SK-N-SH (cell line): ENCODE data around the gene WDR46.

ENCODE experiments used
- JUND ChIP-seq: IDR thresholded peaks from 2 replicates; pipeline ENCODE4 v1.4.0; 2012
- RAD21 ChIP-seq: IDR thresholded peaks from 2 replicates; pipeline ENCODE4 v1.6.1; 2012; ENCODE audit warnings: mild to moderate bottlenecking, low read length
- RCOR1 ChIP-seq: fragments of 150-350 bp; IDR thresholded peaks from 2 replicates; pipeline ENCODE4 v1.6.1; 2017; ENCODE audit warnings: antibody characterized with exemption, low read length
- RFX5 ChIP-seq: IDR thresholded peaks from 2 replicates; pipeline ENCODE4 v1.6.1; 2012; ENCODE audit warnings: mild to moderate bottlenecking, improper control_type of control experiment, low read length
- RXRA ChIP-seq: IDR thresholded peaks from 2 replicates; pipeline ENCODE4 v1.4.0; 2012; ENCODE audit warnings: low read depth, mild to moderate bottlenecking, borderline replicate concordance
- TCF12 ChIP-seq: IDR thresholded peaks from 2 replicates; pipeline ENCODE4 v1.4.0; 2012
- TEAD4 ChIP-seq: IDR thresholded peaks from 2 replicates; pipeline ENCODE4 v1.4.0; 2012; ENCODE audit warnings: mild to moderate bottlenecking, borderline replicate concordance; ENCODE audit not compliant: insufficient read depth
- YY1 ChIP-seq: IDR thresholded peaks from 2 replicates; pipeline ENCODE4 v1.4.0; 2012; ENCODE audit warnings: low read depth, mild to moderate bottlenecking
- TF ChIP-seq, protein P1 (sequence below): fragments of 200-600 bp; sonication (generic); IDR thresholded peaks from 2 replicates; pipeline ENCODE4 v1.6.1; 2017; ENCODE audit warnings: antibody characterized with exemption, mild to moderate bottlenecking, moderate library complexity
- TF ChIP-seq, protein P2 (sequence below): IDR thresholded peaks from 2 replicates; pipeline ENCODE4 v1.6.1; 2012; ENCODE audit warnings: mild to moderate bottlenecking, low read depth, low read length, moderate library complexity
- TF ChIP-seq, protein P3 (sequence below): fragments of 150-350 bp; IDR thresholded peaks from 2 replicates; pipeline ENCODE4 v1.6.1; 2017; ENCODE audit warnings: antibody characterized with exemption, low read length, low read depth, borderline replicate concordance
- TF ChIP-seq, protein P4 (sequence below): IDR thresholded peaks from 2 replicates; pipeline ENCODE4 v1.4.0; 2012; ENCODE audit warnings: low read depth, borderline replicate concordance
- TF ChIP-seq, protein P5 (sequence below): IDR thresholded peaks from 2 replicates; pipeline ENCODE4 v1.4.0; 2012; ENCODE audit warnings: low read depth, borderline replicate concordance

DNA sequence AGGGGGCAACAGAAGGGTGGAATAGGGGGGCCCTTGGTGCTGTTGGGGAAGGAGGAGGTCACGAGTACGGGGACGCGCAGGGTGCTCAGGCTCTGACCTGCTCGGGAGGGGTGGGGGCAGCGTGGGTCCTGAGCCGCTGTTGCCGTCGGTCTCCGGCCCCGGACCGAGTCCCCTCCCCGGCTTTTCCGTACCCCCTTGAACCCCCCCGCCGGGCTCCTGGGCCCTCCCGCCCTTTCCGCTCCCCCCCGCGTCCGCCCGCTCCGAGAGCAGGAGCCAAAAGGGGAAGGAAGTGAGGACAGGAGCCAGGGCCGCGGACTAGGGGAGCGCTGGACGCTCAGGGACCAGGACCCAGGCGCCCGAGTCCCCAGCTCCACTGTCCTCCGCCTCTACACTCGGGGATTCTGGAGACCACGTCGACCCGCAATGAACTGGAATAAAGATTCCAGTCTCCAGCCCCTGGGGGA lies 9.8 kb upstream of the WDR46 start, which contains the start of gene RGL2:
- TF ChIP-seq YY1 (no peak), TCF12 (no peak), RCOR1 (no peak), RAD21 (no peak), RFX5 (no peak), JUND (no peak), RXRA (no peak), TEAD4 (no peak)
- TF ChIP-seq, protein P1, sequence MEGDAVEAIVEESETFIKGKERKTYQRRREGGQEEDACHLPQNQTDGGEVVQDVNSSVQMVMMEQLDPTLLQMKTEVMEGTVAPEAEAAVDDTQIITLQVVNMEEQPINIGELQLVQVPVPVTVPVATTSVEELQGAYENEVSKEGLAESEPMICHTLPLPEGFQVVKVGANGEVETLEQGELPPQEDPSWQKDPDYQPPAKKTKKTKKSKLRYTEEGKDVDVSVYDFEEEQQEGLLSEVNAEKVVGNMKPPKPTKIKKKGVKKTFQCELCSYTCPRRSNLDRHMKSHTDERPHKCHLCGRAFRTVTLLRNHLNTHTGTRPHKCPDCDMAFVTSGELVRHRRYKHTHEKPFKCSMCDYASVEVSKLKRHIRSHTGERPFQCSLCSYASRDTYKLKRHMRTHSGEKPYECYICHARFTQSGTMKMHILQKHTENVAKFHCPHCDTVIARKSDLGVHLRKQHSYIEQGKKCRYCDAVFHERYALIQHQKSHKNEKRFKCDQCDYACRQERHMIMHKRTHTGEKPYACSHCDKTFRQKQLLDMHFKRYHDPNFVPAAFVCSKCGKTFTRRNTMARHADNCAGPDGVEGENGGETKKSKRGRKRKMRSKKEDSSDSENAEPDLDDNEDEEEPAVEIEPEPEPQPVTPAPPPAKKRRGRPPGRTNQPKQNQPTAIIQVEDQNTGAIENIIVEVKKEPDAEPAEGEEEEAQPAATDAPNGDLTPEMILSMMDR, result no peak
- TF ChIP-seq, protein P2, sequence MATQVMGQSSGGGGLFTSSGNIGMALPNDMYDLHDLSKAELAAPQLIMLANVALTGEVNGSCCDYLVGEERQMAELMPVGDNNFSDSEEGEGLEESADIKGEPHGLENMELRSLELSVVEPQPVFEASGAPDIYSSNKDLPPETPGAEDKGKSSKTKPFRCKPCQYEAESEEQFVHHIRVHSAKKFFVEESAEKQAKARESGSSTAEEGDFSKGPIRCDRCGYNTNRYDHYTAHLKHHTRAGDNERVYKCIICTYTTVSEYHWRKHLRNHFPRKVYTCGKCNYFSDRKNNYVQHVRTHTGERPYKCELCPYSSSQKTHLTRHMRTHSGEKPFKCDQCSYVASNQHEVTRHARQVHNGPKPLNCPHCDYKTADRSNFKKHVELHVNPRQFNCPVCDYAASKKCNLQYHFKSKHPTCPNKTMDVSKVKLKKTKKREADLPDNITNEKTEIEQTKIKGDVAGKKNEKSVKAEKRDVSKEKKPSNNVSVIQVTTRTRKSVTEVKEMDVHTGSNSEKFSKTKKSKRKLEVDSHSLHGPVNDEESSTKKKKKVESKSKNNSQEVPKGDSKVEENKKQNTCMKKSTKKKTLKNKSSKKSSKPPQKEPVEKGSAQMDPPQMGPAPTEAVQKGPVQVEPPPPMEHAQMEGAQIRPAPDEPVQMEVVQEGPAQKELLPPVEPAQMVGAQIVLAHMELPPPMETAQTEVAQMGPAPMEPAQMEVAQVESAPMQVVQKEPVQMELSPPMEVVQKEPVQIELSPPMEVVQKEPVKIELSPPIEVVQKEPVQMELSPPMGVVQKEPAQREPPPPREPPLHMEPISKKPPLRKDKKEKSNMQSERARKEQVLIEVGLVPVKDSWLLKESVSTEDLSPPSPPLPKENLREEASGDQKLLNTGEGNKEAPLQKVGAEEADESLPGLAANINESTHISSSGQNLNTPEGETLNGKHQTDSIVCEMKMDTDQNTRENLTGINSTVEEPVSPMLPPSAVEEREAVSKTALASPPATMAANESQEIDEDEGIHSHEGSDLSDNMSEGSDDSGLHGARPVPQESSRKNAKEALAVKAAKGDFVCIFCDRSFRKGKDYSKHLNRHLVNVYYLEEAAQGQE, result no peak
- TF ChIP-seq, protein P3, sequence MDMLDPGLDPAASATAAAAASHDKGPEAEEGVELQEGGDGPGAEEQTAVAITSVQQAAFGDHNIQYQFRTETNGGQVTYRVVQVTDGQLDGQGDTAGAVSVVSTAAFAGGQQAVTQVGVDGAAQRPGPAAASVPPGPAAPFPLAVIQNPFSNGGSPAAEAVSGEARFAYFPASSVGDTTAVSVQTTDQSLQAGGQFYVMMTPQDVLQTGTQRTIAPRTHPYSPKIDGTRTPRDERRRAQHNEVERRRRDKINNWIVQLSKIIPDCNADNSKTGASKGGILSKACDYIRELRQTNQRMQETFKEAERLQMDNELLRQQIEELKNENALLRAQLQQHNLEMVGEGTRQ, result no peak
- TF ChIP-seq, protein P4, sequence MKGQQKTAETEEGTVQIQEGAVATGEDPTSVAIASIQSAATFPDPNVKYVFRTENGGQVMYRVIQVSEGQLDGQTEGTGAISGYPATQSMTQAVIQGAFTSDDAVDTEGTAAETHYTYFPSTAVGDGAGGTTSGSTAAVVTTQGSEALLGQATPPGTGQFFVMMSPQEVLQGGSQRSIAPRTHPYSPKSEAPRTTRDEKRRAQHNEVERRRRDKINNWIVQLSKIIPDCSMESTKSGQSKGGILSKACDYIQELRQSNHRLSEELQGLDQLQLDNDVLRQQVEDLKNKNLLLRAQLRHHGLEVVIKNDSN, result no peak
- TF ChIP-seq, protein P5, sequence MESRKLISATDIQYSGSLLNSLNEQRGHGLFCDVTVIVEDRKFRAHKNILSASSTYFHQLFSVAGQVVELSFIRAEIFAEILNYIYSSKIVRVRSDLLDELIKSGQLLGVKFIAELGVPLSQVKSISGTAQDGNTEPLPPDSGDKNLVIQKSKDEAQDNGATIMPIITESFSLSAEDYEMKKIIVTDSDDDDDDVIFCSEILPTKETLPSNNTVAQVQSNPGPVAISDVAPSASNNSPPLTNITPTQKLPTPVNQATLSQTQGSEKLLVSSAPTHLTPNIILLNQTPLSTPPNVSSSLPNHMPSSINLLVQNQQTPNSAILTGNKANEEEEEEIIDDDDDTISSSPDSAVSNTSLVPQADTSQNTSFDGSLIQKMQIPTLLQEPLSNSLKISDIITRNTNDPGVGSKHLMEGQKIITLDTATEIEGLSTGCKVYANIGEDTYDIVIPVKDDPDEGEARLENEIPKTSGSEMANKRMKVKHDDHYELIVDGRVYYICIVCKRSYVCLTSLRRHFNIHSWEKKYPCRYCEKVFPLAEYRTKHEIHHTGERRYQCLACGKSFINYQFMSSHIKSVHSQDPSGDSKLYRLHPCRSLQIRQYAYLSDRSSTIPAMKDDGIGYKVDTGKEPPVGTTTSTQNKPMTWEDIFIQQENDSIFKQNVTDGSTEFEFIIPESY, result no peak
